Measurements from ENCODE around the gene NGB. TPM values are rescaled to one million over a fixed set of nuclear protein-coding genes. Genes with fewer than 3 reads are reported as not detected.

The NGB gene
- total and polyA plus RNA-seq, 2 of the 8 experiments (the other 6 are each of a cell fraction or from before 2014, with no cell fraction given) = 0.30 to 0.60 TPM

DNA sequence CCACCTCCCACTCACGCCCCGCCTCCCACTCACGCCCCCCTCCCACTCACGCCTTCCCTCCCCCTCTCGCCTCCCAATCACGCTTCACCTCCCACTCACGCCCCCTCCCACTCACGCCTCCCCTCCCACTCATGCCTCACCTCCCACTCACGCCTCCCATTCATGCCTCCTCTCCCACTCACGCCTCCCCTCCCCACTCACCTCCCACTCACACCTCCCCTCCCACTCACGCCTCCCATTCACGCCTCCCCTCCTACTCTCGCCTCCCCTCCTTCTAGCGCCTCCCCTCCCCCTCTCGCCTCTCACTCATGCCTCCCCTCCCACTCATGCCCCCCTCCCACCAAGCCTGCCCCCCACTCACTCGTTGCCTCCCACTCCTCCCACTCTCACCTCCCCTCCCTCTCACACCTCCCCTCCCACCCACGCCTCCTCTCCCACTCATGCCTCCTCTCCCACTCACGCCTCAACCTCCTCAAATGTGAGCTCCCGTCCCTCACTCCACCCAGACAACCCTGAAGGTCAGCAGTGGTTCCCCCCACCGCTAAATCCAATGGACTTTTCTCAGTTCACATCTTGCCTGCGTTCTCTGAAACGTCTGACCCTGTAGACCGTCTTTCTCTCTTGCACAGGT lies 49.6 kb downstream of the NGB start:
- FAIRE-seq (no peak), DNase-seq (ENCODE audit: low read depth in 1 of 2, low spot score in 2 of 2) (no peak)
- H2BK20ac ChIP-seq (ENCODE audit: low read length) = peak overlapping the region; percentile 97
- H3K23me2 ChIP-seq (ENCODE audit: low read depth, low read length) = 0 out of 2 replicates have a peak, but pooled peaks cover 2% of the 10 kb centered on the region
- H3K9ac ChIP-seq (replicated peaks in 1 of 4; ENCODE audit: extremely low read depth in 1 of 4, low read depth in 3 of 4, low read length in 3 of 4) = no peak overlapping the region
- no peak overlapping the region for H2BK120ac ChIP-seq (replicated peaks; ENCODE audit: low read depth, low read length)
- POLR2A ChIA-PET (ENCODE audit: partially characterized antibody) = interaction anchor here (0.9 to 2.4 kb wide), 4 partner anchors 8 to 88 kb away, joined by 3 to 6 read pairs (median 4); no protein-coding TSS in a partner anchor
- peaks cover 18 to 48% (median 30%) of the 10 kb centered on the region in 4 experiments for H3K4me1 ChIP-seq (replicated peaks in 1 of 4; ENCODE audit: control insufficient read depth in 3 of 4, insufficient read depth in 4 of 4, low read length in 3 of 4)
- H3K79me2 ChIP-seq (ENCODE audit: control insufficient read depth in 1 of 2, insufficient read depth in 2 of 2, low read length in 2 of 2) = no peaks in the 10 kb centered on the region
- TF ChIP-seq KDM1A (IDR thresholded peaks at IDR 0.05; ENCODE audit: borderline replicate concordance, low read length) = no peak
- no peak for TF ChIP-seq ZNF274 (IDR thresholded peaks at IDR 0.05; ENCODE audit: borderline replicate concordance, extremely low read depth, low read length)
- TF ChIP-seq, protein P1, sequence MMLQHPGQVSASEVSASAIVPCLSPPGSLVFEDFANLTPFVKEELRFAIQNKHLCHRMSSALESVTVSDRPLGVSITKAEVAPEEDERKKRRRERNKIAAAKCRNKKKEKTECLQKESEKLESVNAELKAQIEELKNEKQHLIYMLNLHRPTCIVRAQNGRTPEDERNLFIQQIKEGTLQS (IDR thresholded peaks at IDR 0.05; ENCODE audit: insufficient read depth, low read depth, low read length) = no peak
- TF ChIP-seq, protein P2, sequence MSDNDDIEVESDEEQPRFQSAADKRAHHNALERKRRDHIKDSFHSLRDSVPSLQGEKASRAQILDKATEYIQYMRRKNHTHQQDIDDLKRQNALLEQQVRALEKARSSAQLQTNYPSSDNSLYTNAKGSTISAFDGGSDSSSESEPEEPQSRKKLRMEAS (IDR thresholded peaks at IDR 0.05) = no peak
- no peak for TF ChIP-seq MAFK (IDR thresholded peaks at IDR 0.05; ENCODE audit: low read depth, low read length)
- no peak overlapping the region for H3K4ac ChIP-seq (replicated peaks; ENCODE audit: insufficient read length, low read depth, low read length)
- CTCF ChIA-PET (ENCODE audit: partially characterized antibody) = interaction anchor here (0.7 to 19.8 kb wide), 8 partner anchors 8 to 96 kb away, joined by 3 to 233 read pairs (median 4); no protein-coding TSS in a partner anchor
- no peaks in the 10 kb centered on the region for H3K9me3 ChIP-seq (ENCODE audit: insufficient read depth in 2 of 2, low read depth in 1 of 2, low read length in 1 of 2)
- no peak overlapping the region for H4K5ac ChIP-seq (ENCODE audit: insufficient read length, low read depth, low read length)
- H3K18ac ChIP-seq (ENCODE audit: extremely low read depth, low read length) = no peak overlapping the region; the same call in 1 of the 2 replicates
- H2AK5ac ChIP-seq (ENCODE audit: low read depth, low read length) = peak overlapping the region; percentile 16; the same call in 1 of the 2 replicates
- no peaks in the 10 kb centered on the region for H4K20me1 ChIP-seq (replicated peaks in 1 of 2; ENCODE audit: control insufficient read depth in 1 of 2, insufficient read depth in 2 of 2, low read length in 2 of 2)
- H3K4me3 ChIP-seq (ENCODE audit: extremely low read depth in 1 of 4, insufficient read depth in 2 of 4, low read depth in 3 of 4, low read length in 4 of 4) = no peak overlapping the region
- no peak overlapping the region for H2BK15ac ChIP-seq (ENCODE audit: low read length)
- H3K36me3 ChIP-seq (ENCODE audit: control insufficient read depth in 2 of 4, insufficient read depth in 4 of 4, low read length in 3 of 4) = no peaks in the 10 kb centered on the region
- peak overlapping the region; percentile 68; the same call in 1 of the 2 replicates for H2BK12ac ChIP-seq (ENCODE audit: low read depth, low read length)
- H3K23ac ChIP-seq (ENCODE audit: insufficient read length) = no peak overlapping the region
- H4K8ac ChIP-seq (ENCODE audit: extremely low read depth, insufficient read depth, low read length) = no peak overlapping the region
- H2AFZ ChIP-seq (ENCODE audit: low read length) = no peak overlapping the region
- no peak overlapping the region for H3K27ac ChIP-seq (ENCODE audit: low read depth, low read length)
- no peak overlapping the region for H3K56ac ChIP-seq (replicated peaks; ENCODE audit: insufficient read length, low read depth, low read length)
- no peak overlapping the region for H4K91ac ChIP-seq (replicated peaks; ENCODE audit: insufficient read length, low read length)
- H3K4me2 ChIP-seq (ENCODE audit: insufficient read depth in 1 of 2, low read depth in 2 of 2, low read length in 2 of 2) = no peak overlapping the region; a peak in 1 of 4 replicates
- no peaks in the 10 kb centered on the region for H3K79me1 ChIP-seq (ENCODE audit: low read depth, low read length)
- H3K27me3 ChIP-seq (replicated peaks in 1 of 4; ENCODE audit: control insufficient read depth in 3 of 4, extremely low read depth in 1 of 4, insufficient read depth in 3 of 4, low read length in 3 of 4) = no peaks in the 10 kb centered on the region
- 79 to 100% methylated on average over 6 of the region's 23 CpGs for WGBS, 2 experiments (ENCODE audit: extremely low coverage in 1 of 2, insufficient coverage in 1 of 2, insufficient read length in 1 of 2, insufficient replicate concordance in 2 of 2, low coverage in 1 of 2, low lambda C conversion rate in 2 of 2, missing lambda C conversion rate in 1 of 2)
- no peak overlapping the region for H3K14ac ChIP-seq (ENCODE audit: insufficient read length)
- H2BK5ac ChIP-seq (ENCODE audit: low read depth, low read length) = no peak overlapping the region

Measured in H1 (cell line).